Neuronal stem cell (in vitro differentiated cells): ENCODE measurements around the gene ZNF343.

ENCODE experiments used
- DNase-seq: peaks from one replicate; pipeline ENCODE4 v3.0.0-alpha.2; 2013; ENCODE audit warnings: low spot score
- H2AFZ ChIP-seq: one replicate; pipeline ENCODE4 v1.6.1; 2013; ENCODE audit warnings: mild to moderate bottlenecking, low read length, inconsistent platforms
- H2AK5ac ChIP-seq: 2 replicates; pipeline ENCODE4 v1.6.1; 2013; ENCODE audit warnings: low read depth, mild to moderate bottlenecking, inconsistent platforms, low read length, moderate library complexity, mixed read lengths
- H2BK120ac ChIP-seq: 2 replicates; pipeline ENCODE4 v1.6.1; 2013; ENCODE audit warnings: low read depth, mild to moderate bottlenecking, inconsistent platforms, low read length, moderate library complexity, mixed read lengths
- H2BK12ac ChIP-seq: one replicate; pipeline ENCODE4 v1.6.1; 2013; ENCODE audit warnings: low read length, inconsistent platforms
- H2BK15ac ChIP-seq: 2 replicates; pipeline ENCODE4 v1.6.1; 2013; ENCODE audit warnings: mild to moderate bottlenecking, low read length, inconsistent platforms, mixed read lengths
- H2BK5ac ChIP-seq: one replicate; pipeline ENCODE4 v1.6.1; 2013; ENCODE audit warnings: inconsistent platforms, mild to moderate bottlenecking, low read length, moderate library complexity
- H3K14ac ChIP-seq: one replicate; pipeline ENCODE4 v1.6.1; 2013; ENCODE audit warnings: low read length, inconsistent platforms
- H3K18ac ChIP-seq: 2 replicates; pipeline ENCODE4 v1.6.1; 2013; ENCODE audit warnings: low read length, inconsistent platforms
- H3K23ac ChIP-seq: 2 replicates; pipeline ENCODE4 v1.6.1; 2013; ENCODE audit warnings: low read depth, mild to moderate bottlenecking, mixed read lengths, low read length, inconsistent platforms; ENCODE audit not compliant: poor library complexity
- H3K27ac ChIP-seq: replicated peaks from 3 replicates; pipeline ENCODE4 v1.5.1; 2013; ENCODE audit warnings: low read length, inconsistent platforms
- H3K27me3 ChIP-seq, 3 experiments: 2 replicates each; pipeline ENCODE4 v1.6.1; 2013; ENCODE audit warnings: low read length in 3 of 3, mild to moderate bottlenecking in 2 of 3, inconsistent platforms in 1 of 3, low read depth in 1 of 3, mixed read lengths in 1 of 3, moderate library complexity in 1 of 3; ENCODE audit not compliant: control insufficient read depth in 3 of 3, insufficient read depth in 3 of 3
- H3K36me3 ChIP-seq, 2 donors: replicated peaks in 1 of 2; 2 replicates each; pipeline ENCODE4 v1.6.1; 2013; ENCODE audit warnings: low read length in 2 of 2; ENCODE audit not compliant: control insufficient read depth in 2 of 2, insufficient read depth in 2 of 2
- H3K4ac ChIP-seq: 2 replicates; pipeline ENCODE4 v1.6.1; 2013; ENCODE audit warnings: inconsistent platforms, mild to moderate bottlenecking, low read length, moderate library complexity
- H3K4me1 ChIP-seq, 2 donors: 1 replicate in 1 of 2; 2 replicates in 1 of 2; pipeline ENCODE4 v1.6.1; 2013; ENCODE audit warnings: low read length in 2 of 2, low read depth in 1 of 2; ENCODE audit not compliant: control insufficient read depth in 2 of 2, insufficient read depth in 1 of 2
- H3K4me2 ChIP-seq: one replicate; pipeline ENCODE4 v1.6.1; 2013; ENCODE audit warnings: mild to moderate bottlenecking, low read length, inconsistent platforms; ENCODE audit not compliant: insufficient read depth, poor library complexity, severe bottlenecking
- H3K4me3 ChIP-seq, 2 donors: 2 replicates each; pipeline ENCODE4 v1.5.1; 2013; ENCODE audit warnings: low read length in 2 of 2, mild to moderate bottlenecking in 2 of 2, inconsistent platforms in 1 of 2, moderate library complexity in 1 of 2
- H3K79me1 ChIP-seq: one replicate; pipeline ENCODE4 v1.6.1; 2013; ENCODE audit warnings: low read depth, mild to moderate bottlenecking, inconsistent platforms, low read length, moderate library complexity
- H3K9ac ChIP-seq: one replicate; pipeline ENCODE4 v1.6.1; 2013; ENCODE audit warnings: mild to moderate bottlenecking, low read depth, low read length, inconsistent platforms; ENCODE audit not compliant: poor library complexity
- H3K9me3 ChIP-seq, 2 donors: replicated peaks in 1 of 2; 2 replicates each; pipeline versions ENCODE3 to v1.6.1; 2013; ENCODE audit warnings: low read length in 2 of 2, mild to moderate bottlenecking in 2 of 2, inconsistent platforms in 1 of 2, low read depth in 1 of 2, mixed read lengths in 1 of 2, moderate library complexity in 1 of 2; ENCODE audit not compliant: control insufficient read depth in 2 of 2, insufficient read depth in 1 of 2
- H4K8ac ChIP-seq: one replicate; pipeline ENCODE4 v1.6.1; 2013; ENCODE audit warnings: low read depth, mild to moderate bottlenecking, inconsistent platforms, low read length, moderate library complexity
- H4K91ac ChIP-seq: one replicate; pipeline ENCODE4 v1.6.1; 2013; ENCODE audit warnings: low read length, low read depth, mild to moderate bottlenecking, inconsistent platforms; ENCODE audit not compliant: poor library complexity
- WGBS, 2 donors: extraction: QIAGEN DNeasy Blood & Tissue Kit; methylation state at CpG; one replicate each; pipeline ENCODE4 v1.1.7; 2013; ENCODE audit warnings: missing lambda C conversion rate in 2 of 2, mixed read lengths in 1 of 2; ENCODE audit not compliant: insufficient read length in 2 of 2, insufficient replicate concordance in 1 of 2; ENCODE audit errors: extremely low coverage in 2 of 2; 5-methylcytosine and 5-hydroxymethylcytosine counted together

ZNF343 gene

DNA sequence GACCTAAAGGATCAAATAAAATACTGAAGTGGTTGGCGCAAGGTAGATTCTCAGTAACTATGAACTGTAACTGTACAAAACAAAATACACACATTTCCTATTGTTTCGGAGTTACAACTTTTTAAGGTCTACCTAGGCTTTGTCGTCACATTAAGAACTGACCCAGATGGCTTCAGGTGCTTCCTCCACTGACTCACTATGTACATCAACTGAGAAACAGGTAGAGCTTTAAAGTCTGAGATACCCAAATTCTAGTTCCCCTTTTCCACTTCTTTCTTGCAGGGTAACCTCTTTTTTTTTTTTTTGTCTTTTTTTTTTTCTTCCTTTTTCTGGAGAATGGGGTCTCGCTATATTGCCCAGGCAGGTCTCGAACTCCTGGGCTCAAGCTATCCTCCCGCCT lies 43.6 kb downstream of the ZNF343 start:
- peaks cover 6% of the 10 kb centered on the region in 2 donors for H3K4me1 ChIP-seq
- H3K4me2 ChIP-seq, result no peak overlapping the region
- no peak overlapping the region for H4K8ac ChIP-seq
- H2AK5ac ChIP-seq, result no peak overlapping the region
- no peak overlapping the region for H3K4me3 ChIP-seq
- H2BK15ac ChIP-seq, result no peak overlapping the region
- no peak overlapping the region for H4K91ac ChIP-seq
- H3K79me1 ChIP-seq, result peaks cover 3% of the 10 kb centered on the region
- H3K27me3 ChIP-seq, result no peaks in the 10 kb centered on the region
- no peak overlapping the region for H2BK12ac ChIP-seq
- no peak overlapping the region for H3K9ac ChIP-seq
- H3K36me3 ChIP-seq, result peaks cover 53 to 95% of the 10 kb centered on the region in 2 donors
- H3K9me3 ChIP-seq, result no peaks in the 10 kb centered on the region
- no peak overlapping the region for H3K4ac ChIP-seq
- H2BK5ac ChIP-seq, result no peak overlapping the region
- no CpG with 5 or more reads among the region's 6 CpGs for WGBS, 2 donors
- no peak overlapping the region for H3K23ac ChIP-seq
- no peak overlapping the region for H3K18ac ChIP-seq
- no peak for DNase-seq
- no peak overlapping the region for H2AFZ ChIP-seq
- H2BK120ac ChIP-seq, result no peak overlapping the region
- no peak overlapping the region for H3K14ac ChIP-seq
- H3K27ac ChIP-seq, result no peak overlapping the region

DNA sequence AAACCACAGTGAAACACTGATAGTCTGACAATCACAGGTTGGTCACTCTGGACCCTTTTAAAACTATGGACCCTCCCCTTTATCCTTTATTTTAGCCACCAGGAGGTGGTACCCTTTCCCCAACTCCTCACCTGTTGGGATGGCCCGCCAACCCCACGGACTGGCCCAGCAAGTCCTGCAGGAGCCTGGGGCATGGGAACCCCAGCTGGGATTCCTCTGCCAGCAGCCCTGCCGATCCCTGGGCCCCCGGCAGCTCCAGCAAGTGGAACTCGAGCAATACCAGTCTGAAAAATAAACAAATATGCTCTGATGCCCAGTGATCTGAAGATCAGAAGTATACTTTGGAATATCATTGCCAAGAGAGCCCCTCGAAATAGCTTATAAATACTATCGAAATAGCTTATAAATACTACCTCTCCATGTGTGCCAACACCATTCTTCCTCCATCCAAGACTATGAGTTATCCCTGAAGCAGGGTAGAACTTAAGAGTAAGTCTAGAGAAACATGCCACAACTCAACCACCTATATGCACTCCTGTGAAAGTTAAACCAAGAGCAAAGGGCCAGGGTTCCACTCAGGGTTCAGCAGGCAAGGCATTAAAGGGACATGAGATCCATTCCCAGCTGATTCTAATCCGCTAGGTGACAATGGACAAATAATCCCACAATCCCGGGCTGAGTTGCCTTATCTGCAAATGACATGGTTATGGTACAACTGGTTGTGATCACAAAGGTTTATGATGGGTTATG lies 44.9 kb downstream of the ZNF343 start:
- no peak for DNase-seq

GRCh38 chr20:2462484-2462883 lies 46.2 kb downstream of the ZNF343 start:
- Histone ChIP-seq H2AFZ (no peak overlapping the region), H2BK120ac (no peak overlapping the region), H2BK5ac (no peak overlapping the region), H3K14ac (no peak overlapping the region), H3K79me1 (peaks cover 3% of the 10 kb centered on the region), H3K36me3 (peaks cover 53 to 99% of the 10 kb centered on the region in 2 donors), H3K27ac (no peak overlapping the region), H3K18ac (no peak overlapping the region), H3K9ac (no peak overlapping the region), H4K8ac (no peak overlapping the region), H3K27me3 (no peaks in the 10 kb centered on the region), H3K4me3 (no peak overlapping the region), H3K4me1 (no peaks in the 10 kb centered on the region), H3K4me2 (no peak overlapping the region), H2BK15ac (no peak overlapping the region), H3K4ac (no peak overlapping the region), H2BK12ac (no peak overlapping the region), H3K9me3 (no peaks in the 10 kb centered on the region), H3K23ac (no peak overlapping the region), H4K91ac (no peak overlapping the region), H2AK5ac (no peak overlapping the region)
- no peak for DNase-seq
- no CpG with 5 or more reads among the region's 3 CpGs for WGBS, 2 donors

More for the DNA sequence above, 44.9 kb downstream of the ZNF343 start:
- H2AFZ ChIP-seq, result no peak overlapping the region
- no peak overlapping the region for H2BK5ac ChIP-seq
- H3K27me3 ChIP-seq, result no peaks in the 10 kb centered on the region
- H2AK5ac ChIP-seq, result no peak overlapping the region
- no peak overlapping the region for H4K8ac ChIP-seq
- H3K4me3 ChIP-seq, result no peak overlapping the region
- H3K9me3 ChIP-seq, result no peaks in the 10 kb centered on the region
- H4K91ac ChIP-seq, result no peak overlapping the region
- no peak overlapping the region for H3K9ac ChIP-seq
- H3K4ac ChIP-seq, result no peak overlapping the region
- H3K4me1 ChIP-seq, result peaks cover under 1 to 2% of the 10 kb centered on the region in 2 donors
- H2BK15ac ChIP-seq, result no peak overlapping the region
- no peak overlapping the region for H3K27ac ChIP-seq
- no peak overlapping the region for H2BK12ac ChIP-seq
- H3K18ac ChIP-seq, result no peak overlapping the region
- whole genome bisulfite sequencing, 2 donors, result no CpG with 5 or more reads among the region's 9 CpGs
- no peak overlapping the region for H3K4me2 ChIP-seq
- H3K79me1 ChIP-seq, result peaks cover 3% of the 10 kb centered on the region
- no peak overlapping the region for H2BK120ac ChIP-seq
- H3K36me3 ChIP-seq, result peaks cover 57 to 100% of the 10 kb centered on the region in 2 donors
- no peak overlapping the region for H3K23ac ChIP-seq
- no peak overlapping the region for H3K14ac ChIP-seq

- H3K79me1 ChIP-seq, result peaks cover 3% of the 10 kb centered on the region
- H2AK5ac ChIP-seq, result no peak overlapping the region
- no peaks in the 10 kb centered on the region for H3K9me3 ChIP-seq
- H4K91ac ChIP-seq, result no peak overlapping the region
- H3K23ac ChIP-seq, result no peak overlapping the region
- H3K4me3 ChIP-seq, result no peak overlapping the region
- H3K4ac ChIP-seq, result no peak overlapping the region
- H3K36me3 ChIP-seq, result peaks cover 41 to 88% of the 10 kb centered on the region in 2 donors
- no peaks in the 10 kb centered on the region for H3K4me1 ChIP-seq
- no peak overlapping the region for H3K27ac ChIP-seq
- no peak overlapping the region for H2BK5ac ChIP-seq
- no peak overlapping the region for H4K8ac ChIP-seq
- no peak for DNase-seq
- WGBS, 2 donors, result no CpG with 5 or more reads among the region's 4 CpGs
- H3K9ac ChIP-seq, result no peak overlapping the region
- no peak overlapping the region for H2BK120ac ChIP-seq
- H2BK15ac ChIP-seq, result no peak overlapping the region
- no peak overlapping the region for H3K4me2 ChIP-seq
- H2AFZ ChIP-seq, result no peak overlapping the region
- no peak overlapping the region for H2BK12ac ChIP-seq
- H3K18ac ChIP-seq, result no peak overlapping the region
- H3K14ac ChIP-seq, result no peak overlapping the region
- no peaks in the 10 kb centered on the region for H3K27me3 ChIP-seq
These were observed 47.8 kb downstream of the ZNF343 start for GRCh38 chr20:2460752-2461424.
